ENCODE data around the gene GAPVD1. TPM values are rescaled to one million over a fixed set of nuclear protein-coding genes. Genes with fewer than 3 reads are reported as not detected.

Gene GAPVD1
- total and polyA plus RNA-seq, 2 of the 13 experiments (the other 11 are each of a cell fraction or from before 2014, with no cell fraction given), result 11.1 to 33.2 TPM

DNA sequence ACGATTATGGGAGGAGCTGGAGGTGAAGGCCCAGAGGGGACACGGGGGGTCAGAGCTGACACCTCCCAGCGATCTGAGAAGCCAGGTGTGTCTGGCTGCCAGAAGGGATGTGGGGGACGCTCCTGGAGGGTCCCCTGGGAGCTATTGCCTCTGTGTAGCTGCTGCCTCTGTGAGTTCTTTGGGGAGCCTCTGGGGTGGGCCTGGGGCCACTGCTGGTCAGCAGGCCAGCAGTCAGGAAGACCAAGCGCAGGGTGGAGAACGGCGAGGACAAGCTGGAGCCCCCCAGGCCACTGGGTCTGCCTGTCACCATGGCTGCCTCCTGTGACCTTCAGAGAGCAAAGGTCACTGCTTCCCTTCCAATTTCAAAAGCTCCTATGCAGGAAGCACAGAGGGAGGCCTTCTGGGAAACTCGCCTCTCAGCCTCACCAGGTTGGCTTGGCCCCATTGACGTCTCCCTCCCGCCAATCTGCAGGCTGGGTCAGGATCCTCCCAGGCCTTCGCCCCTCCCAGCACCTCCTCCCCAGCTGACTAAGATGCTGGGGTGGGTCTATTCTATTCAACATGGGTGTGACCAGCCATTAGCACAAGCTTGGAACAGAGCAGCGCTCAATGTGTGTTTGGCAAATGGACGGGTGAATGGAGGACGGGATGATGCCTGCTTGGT lies 126.4 kb downstream of the GAPVD1 start:
- POLR2A ChIA-PET, result no interaction called here
- FAIRE-seq, result no peak
- TF ChIP-seq GATAD2A (CRISPR knock-in tag; IDR thresholded peaks at IDR 0.05), result no peak
- TF ChIP-seq ERF (CRISPR knock-in tag; IDR thresholded peaks at IDR 0.05), result no peak
- TF ChIP-seq ZBTB44 (CRISPR knock-in tag; IDR thresholded peaks at IDR 0.05), result no peak
- TF ChIP-seq ZNF619 (CRISPR knock-in tag; IDR thresholded peaks at IDR 0.05), result no peak
- TF ChIP-seq SRF (IDR thresholded peaks at IDR 0.05; ENCODE audit: low read depth, low read length), result no peak
- TF ChIP-seq HNF4A (CRISPR knock-in tag; IDR thresholded peaks at IDR 0.05), result peak; percentile 41
- TF ChIP-seq POLR2AphosphoS2 (IDR thresholded peaks at IDR 0.05; ENCODE audit: low read depth, low read length), result no peak
- no peak for TF ChIP-seq SIX1 (CRISPR knock-in tag; IDR thresholded peaks at IDR 0.05; ENCODE audit: borderline replicate concordance)
- no peak for TF ChIP-seq ZNF569 (CRISPR knock-in tag; IDR thresholded peaks at IDR 0.05; ENCODE audit: borderline replicate concordance)
- 0 out of 2 replicates have a peak, but pooled peaks have one; percentile 21 for TF ChIP-seq ZNF143 (CRISPR knock-in tag; IDR thresholded peaks at IDR 0.05)
- TF ChIP-seq ZSCAN20 (CRISPR knock-in tag; IDR thresholded peaks at IDR 0.05; ENCODE audit: borderline replicate concordance), result no peak
- TF ChIP-seq CENPT (CRISPR knock-in tag; IDR thresholded peaks at IDR 0.05; ENCODE audit: low read depth), result no peak
- TF ChIP-seq ATF7 (IDR thresholded peaks at IDR 0.05), result no peak
- no peak for TF ChIP-seq ATF7 (CRISPR knock-in tag; IDR thresholded peaks at IDR 0.05)
- TF ChIP-seq NFATC3 (CRISPR knock-in tag; IDR thresholded peaks at IDR 0.05), result no peak
- no peak for TF ChIP-seq ZNF609 (CRISPR knock-in tag; IDR thresholded peaks at IDR 0.05; ENCODE audit: borderline replicate concordance)
- no peak for TF ChIP-seq CENPX (CRISPR knock-in tag; IDR thresholded peaks at IDR 0.05)
- TF ChIP-seq ZNF770 (CRISPR knock-in tag; IDR thresholded peaks at IDR 0.05), result peak; percentile 80
- no peak for TF ChIP-seq KAT8 (CRISPR knock-in tag; IDR thresholded peaks at IDR 0.05)

More for the DNA sequence above, 126.4 kb downstream of the GAPVD1 start:
- H4K20me1 ChIP-seq (ENCODE audit: insufficient read depth, low read length), result no peaks in the 10 kb centered on the region
- no peak overlapping the region for H2AFZ ChIP-seq (ENCODE audit: low read length)
- no peaks in the 10 kb centered on the region for H3K27me3 ChIP-seq (ENCODE audit: control insufficient read depth in 1 of 2, insufficient read depth in 2 of 2, low read length in 2 of 2)
- no peak overlapping the region for H3K4me3 ChIP-seq (replicated peaks in 1 of 3; ENCODE audit: insufficient read depth in 1 of 3, low read depth in 2 of 3, low read length in 3 of 3)
- no peaks in the 10 kb centered on the region for H3K36me3 ChIP-seq (replicated peaks in 1 of 2; ENCODE audit: control insufficient read depth in 1 of 2, insufficient read depth in 2 of 2, low read length in 2 of 2)
- ATAC-seq (no peak), DNase-seq (ENCODE audit: low spot score) (no peak)
- in situ Hi-C loops (cut with HindIII; ENCODE audit: extremely low pct_ligation_motif_present, low pct_unique_long_range_greater_than_20kb) (no loop called here), intact Hi-C loops (cut with micrococcal nuclease; ENCODE audit: unreplicated experiment) (no loop called here)
- BruUV-seq (replicated peaks), result no TSS peak
- H3K4me1 ChIP-seq (ENCODE audit: insufficient read depth, low read length), result peaks cover 26% of the 10 kb centered on the region
- H3K79me2 ChIP-seq (ENCODE audit: insufficient read depth, low read length), result no peaks in the 10 kb centered on the region
- H3K9me3 ChIP-seq (ENCODE audit: low read length), result no peaks in the 10 kb centered on the region
- H3K4me2 ChIP-seq (ENCODE audit: low read depth, low read length), result no peak overlapping the region
- 66% methylated on average over 13 of the region's 14 CpGs for WGBS (ENCODE audit: low lambda C conversion rate)
- no peak overlapping the region for H3K27ac ChIP-seq (ENCODE audit: extremely low read length, insufficient read depth, low read length)
- CTCF ChIA-PET (ENCODE audit: low intra/inter-chr PET ratio, low total read pairs), result no interaction called here
- no peak overlapping the region for H3K9ac ChIP-seq (ENCODE audit: insufficient read depth, low read depth, low read length)
